ENCODE measurements around the gene NRXN2. TPM values are rescaled to one million over a fixed set of nuclear protein-coding genes. Genes with fewer than 3 reads are reported as not detected.

The NRXN2 gene
- polyA plus RNA-seq, 1 experiment: 0.20 TPM

DNA sequence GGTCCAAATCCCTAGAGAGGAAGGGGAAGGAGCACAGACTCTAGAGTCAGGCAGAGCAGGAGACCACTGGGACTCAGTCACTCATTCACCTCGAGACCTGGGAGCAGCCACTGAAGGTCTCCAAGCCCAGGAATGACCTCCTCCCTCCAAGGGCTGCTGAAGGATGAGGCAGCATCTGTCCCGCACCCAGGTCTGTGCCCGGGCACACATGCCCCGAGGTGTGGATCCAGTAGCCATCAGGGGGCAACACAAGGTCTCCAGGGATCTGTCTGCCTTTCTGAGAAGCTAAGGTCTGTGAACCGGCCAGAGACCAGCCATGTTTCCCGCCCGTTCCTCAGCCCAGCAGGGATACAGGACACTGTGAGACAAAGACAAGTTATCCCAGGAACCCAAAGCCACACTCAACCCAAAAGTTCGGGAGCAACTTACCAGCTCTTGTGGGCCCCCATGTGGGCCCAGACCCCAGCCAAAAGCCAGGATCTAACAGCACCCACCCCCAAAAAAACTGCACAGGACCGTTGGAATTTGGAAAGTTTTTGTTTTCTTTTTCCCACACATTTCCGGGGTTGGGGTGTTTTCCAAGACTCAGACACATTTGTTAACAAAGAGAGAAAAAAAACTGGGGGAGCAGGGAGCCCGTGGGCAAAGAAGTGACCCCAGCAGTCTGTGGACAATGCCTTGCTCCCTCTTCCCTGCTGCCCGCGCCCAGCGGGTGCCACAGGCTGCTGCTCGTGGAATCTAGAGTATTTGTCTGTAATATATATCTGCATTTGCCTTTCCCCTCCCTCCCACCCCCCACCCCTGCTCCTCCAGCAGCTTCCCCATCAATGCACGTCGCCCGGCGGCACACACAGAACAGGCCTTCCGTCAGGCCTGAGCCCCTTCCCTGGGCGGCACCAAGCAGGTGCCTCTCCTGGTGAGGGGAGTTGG, 117.1 kb downstream of the NRXN2 start:
- ChIA-PET CTCF (interaction anchor here (1.8 kb wide), 1 partner anchor 16 kb away, joined by 5 read pairs; no protein-coding TSS in a partner anchor), POLR2A (no interaction called here)
- H3K36me3 ChIP-seq (ENCODE audit: control insufficient read depth, insufficient read depth, low read length): no peaks in the 10 kb centered on the region
- DNase-seq (ENCODE audit: low read depth): no peak
- H3K4me3 ChIP-seq (ENCODE audit: low read depth, low read length): no peak overlapping the region
- peaks cover 15% of the 10 kb centered on the region for H3K27me3 ChIP-seq (ENCODE audit: control insufficient read depth, insufficient read depth, low read length)
- TF ChIP-seq, protein P1, sequence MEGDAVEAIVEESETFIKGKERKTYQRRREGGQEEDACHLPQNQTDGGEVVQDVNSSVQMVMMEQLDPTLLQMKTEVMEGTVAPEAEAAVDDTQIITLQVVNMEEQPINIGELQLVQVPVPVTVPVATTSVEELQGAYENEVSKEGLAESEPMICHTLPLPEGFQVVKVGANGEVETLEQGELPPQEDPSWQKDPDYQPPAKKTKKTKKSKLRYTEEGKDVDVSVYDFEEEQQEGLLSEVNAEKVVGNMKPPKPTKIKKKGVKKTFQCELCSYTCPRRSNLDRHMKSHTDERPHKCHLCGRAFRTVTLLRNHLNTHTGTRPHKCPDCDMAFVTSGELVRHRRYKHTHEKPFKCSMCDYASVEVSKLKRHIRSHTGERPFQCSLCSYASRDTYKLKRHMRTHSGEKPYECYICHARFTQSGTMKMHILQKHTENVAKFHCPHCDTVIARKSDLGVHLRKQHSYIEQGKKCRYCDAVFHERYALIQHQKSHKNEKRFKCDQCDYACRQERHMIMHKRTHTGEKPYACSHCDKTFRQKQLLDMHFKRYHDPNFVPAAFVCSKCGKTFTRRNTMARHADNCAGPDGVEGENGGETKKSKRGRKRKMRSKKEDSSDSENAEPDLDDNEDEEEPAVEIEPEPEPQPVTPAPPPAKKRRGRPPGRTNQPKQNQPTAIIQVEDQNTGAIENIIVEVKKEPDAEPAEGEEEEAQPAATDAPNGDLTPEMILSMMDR (IDR thresholded peaks at IDR 0.05; ENCODE audit: insufficient read depth, low read depth, low read length): no peak

DNA sequence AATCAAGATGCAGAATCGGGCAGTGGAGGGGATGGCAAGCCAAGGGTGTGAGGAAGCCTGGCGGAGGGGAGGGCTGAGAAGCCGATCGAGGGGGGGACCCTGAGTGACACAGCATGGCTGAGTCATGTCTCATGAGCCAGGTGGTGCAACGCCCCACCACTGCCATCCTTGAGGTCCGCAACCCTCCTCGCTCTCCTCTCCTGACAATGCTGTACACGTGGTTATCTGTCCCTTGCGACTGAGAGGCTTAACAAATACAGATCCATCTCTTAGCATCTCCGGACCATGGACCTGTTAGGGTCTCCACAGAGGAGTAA, 117.8 kb downstream of the NRXN2 start:
- Histone ChIP-seq H3K36me3 (ENCODE audit: control insufficient read depth, insufficient read depth, low read length) (no peaks in the 10 kb centered on the region), H3K27me3 (ENCODE audit: control insufficient read depth, insufficient read depth, low read length) (peaks cover 14% of the 10 kb centered on the region), H3K4me3 (ENCODE audit: low read depth, low read length) (no peak overlapping the region)
- CTCF ChIA-PET: interaction anchor here (1.8 kb wide), 1 partner anchor 16 kb away, joined by 5 read pairs; no protein-coding TSS in a partner anchor
- TF ChIP-seq, protein P1 (IDR thresholded peaks at IDR 0.05; ENCODE audit: insufficient read depth, low read depth, low read length): no peak
- no peak for DNase-seq (ENCODE audit: low read depth)
- POLR2A ChIA-PET: no interaction called here

DNA sequence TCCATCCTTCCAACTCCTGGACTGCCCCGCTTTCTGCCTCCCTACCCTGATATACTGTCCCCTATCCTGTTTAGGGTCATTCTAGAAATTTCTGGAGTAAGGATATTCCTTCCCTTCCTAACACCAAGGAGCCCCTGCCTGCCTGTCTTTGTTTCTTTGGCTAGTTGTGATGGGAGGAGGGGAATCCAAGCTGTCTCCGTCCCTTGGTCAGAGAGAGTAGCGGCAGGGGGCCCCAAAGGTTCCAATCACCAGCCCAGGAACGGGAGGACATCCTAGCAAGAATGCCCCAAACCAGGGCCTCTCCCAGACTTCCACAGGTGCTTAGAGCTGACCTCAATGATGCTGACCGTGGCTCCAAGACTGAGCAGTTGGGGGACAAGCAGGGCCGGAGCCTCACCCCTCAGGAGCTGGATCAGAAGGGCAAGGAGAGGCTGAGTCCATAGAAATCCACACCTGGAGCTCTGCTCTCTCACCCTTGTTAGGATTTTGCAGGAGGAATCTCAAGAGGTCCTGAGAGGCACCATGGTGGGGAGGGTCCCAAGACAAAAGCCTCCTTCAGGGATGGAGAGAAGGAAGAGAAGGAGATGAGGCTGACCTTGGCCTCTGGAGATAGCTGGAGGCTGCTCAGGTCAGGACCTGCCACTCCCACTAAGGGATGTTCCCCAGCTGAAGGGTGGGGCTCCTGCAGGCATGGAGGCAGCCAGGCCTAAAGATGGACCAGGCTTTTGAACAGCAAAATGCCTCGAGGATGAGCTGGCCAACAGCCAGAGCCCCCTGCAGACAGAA, 118.3 kb downstream of the NRXN2 start:
- ChIA-PET CTCF (interaction anchor here (1.8 kb wide), 1 partner anchor 17 kb away, joined by 5 read pairs; no protein-coding TSS in a partner anchor), POLR2A (no interaction called here)
- TF ChIP-seq, protein P1 (IDR thresholded peaks at IDR 0.05; ENCODE audit: insufficient read depth, low read depth, low read length): no peak
- Histone ChIP-seq H3K4me3 (ENCODE audit: low read depth, low read length) (no peak overlapping the region), H3K36me3 (ENCODE audit: control insufficient read depth, insufficient read depth, low read length) (no peaks in the 10 kb centered on the region), H3K27me3 (ENCODE audit: control insufficient read depth, insufficient read depth, low read length) (peaks cover 14% of the 10 kb centered on the region)
- no peak for DNase-seq (ENCODE audit: low read depth)

DNA sequence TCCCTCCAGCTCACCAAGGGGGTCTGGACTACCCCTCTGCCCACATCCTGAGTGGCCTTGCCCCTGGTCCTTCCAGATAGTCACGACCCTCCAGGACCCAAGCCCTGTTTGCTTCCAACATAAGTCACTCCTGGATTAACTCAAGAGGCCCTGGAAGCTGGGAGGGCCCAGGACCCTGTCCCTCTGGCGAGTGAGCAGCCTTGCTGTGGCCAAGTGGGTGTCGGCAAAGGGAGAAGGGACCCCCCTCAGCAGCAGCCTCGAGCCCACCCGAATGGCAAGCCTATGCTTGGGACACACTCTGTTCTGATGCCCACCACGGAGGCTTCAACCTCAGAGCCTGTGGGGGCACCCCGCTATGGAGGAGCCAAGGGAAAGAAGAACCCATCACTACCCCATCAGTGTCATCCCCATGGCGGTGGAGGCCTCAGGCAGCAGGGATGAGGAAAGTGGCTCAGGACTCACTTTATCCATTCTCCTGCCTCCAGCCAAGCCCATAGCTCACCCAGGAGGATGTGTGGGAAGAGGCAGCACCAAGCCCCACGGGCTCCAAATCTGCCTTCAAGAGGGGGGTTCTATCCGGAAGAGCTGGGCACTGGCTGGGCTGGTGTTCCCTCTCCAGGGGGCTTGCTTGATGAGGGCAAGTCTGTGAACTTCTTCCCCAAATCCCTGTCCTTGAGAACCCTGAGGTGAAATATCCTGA, 119.4 kb downstream of the NRXN2 start:
- no peak for DNase-seq (ENCODE audit: low read depth)
- Histone ChIP-seq H3K36me3 (ENCODE audit: control insufficient read depth, insufficient read depth, low read length) (no peaks in the 10 kb centered on the region), H3K27me3 (ENCODE audit: control insufficient read depth, insufficient read depth, low read length) (peaks cover 8% of the 10 kb centered on the region; the same call in 1 of the 2 replicates), H3K4me3 (ENCODE audit: low read depth, low read length) (no peak overlapping the region)
- CTCF ChIA-PET: interaction anchor here (1.4 kb wide), 1 partner anchor 85 kb away, joined by 3 read pairs; no protein-coding TSS in a partner anchor
- POLR2A ChIA-PET: no interaction called here
- TF ChIP-seq, protein P1 (IDR thresholded peaks at IDR 0.05; ENCODE audit: insufficient read depth, low read depth, low read length): no peak
